GM12878 (cell line): ENCODE results near the gene SETBP1. TPM values are rescaled to one million over a fixed set of nuclear protein-coding genes. Genes with fewer than 3 reads are reported as not detected.

ENCODE experiments used
- ATAC-seq: fragments of 200-7000 bp; cut with Tn5 transposase; 3 replicates; pipeline ENCODE4 v1.9.1; 2020; ENCODE audit warnings: mild to moderate bottlenecking, moderate library complexity
- BruUV-seq: library from RNA; stranded (reverse); fragments of 400-500 nt; replicated peaks from 2 replicates; lab custom pipeline; 2021; lab: Mats Ljungman, UMichigan
- CTCF ChIA-PET: fragments of 300-600 bp; sonication (Branson Sonifier 250); formaldehyde crosslinking; extraction: SDS; loops from one replicate; lab custom pipeline; 2021; ENCODE audit warnings: inconsistent platforms; lab: Yijun Ruan, JAX
- POLR2A ChIA-PET: fragments of 350-600 bp; formaldehyde crosslinking; extraction: SDS; loops from one replicate; lab custom pipeline; 2021; ENCODE audit warnings: inconsistent platforms; lab: Charles Lee
- RAD21 ChIA-PET: fragments of 300-600 bp; sonication (Branson Sonifier 250); formaldehyde crosslinking; loops from one replicate; lab custom pipeline; 2023; ENCODE audit warnings: antibody characterized with exemption; ENCODE audit not compliant: unreplicated experiment; lab: Charles Lee
- SMC1A ChIA-PET: fragments of 300-600 bp; sonication (Branson Sonifier 250); formaldehyde crosslinking; loops from one replicate; lab custom pipeline; 2023; ENCODE audit not compliant: unreplicated experiment, uncharacterized antibody; lab: Charles Lee
- DNase-seq: peaks from one replicate; pipeline ENCODE4 v3.0.0-alpha.2; 2011; ENCODE audit warnings: low read depth, low spot score
- FAIRE-seq: peaks from 3 replicates; lab custom pipeline; 2011; peaks lifted over from hg19 to GRCh38; lab: Jason Lieb, UNC
- H2AFZ ChIP-seq: 2 replicates; pipeline ENCODE4 v1.6.0; 2011; ENCODE audit warnings: low read depth, low read length, control low read depth; ENCODE audit not compliant: control insufficient read depth
- H3K27ac ChIP-seq: 2 replicates; pipeline ENCODE4 v1.5.1; 2011; ENCODE audit warnings: control low read depth; ENCODE audit not compliant: control insufficient read depth, insufficient read depth
- H3K27me3 ChIP-seq, 2 experiments: replicated peaks in 1 of 2; 2 replicates each; pipeline versions ENCODE4 v1.6.0 to v1.6.1; 2011; ENCODE audit warnings: low read length in 1 of 2; ENCODE audit not compliant: control insufficient read depth in 2 of 2, insufficient read depth in 2 of 2
- H3K36me3 ChIP-seq, 2 experiments: 2 replicates each; pipeline ENCODE4 v1.5.1; 2011; ENCODE audit warnings: low read length in 1 of 2; ENCODE audit not compliant: control insufficient read depth in 2 of 2, insufficient read depth in 2 of 2
- H3K4me1 ChIP-seq: 2 replicates; pipeline ENCODE4 v1.6.1; 2011; ENCODE audit warnings: mild to moderate bottlenecking, low read length, moderate library complexity, mixed read lengths; ENCODE audit not compliant: control insufficient read depth, insufficient read depth
- H3K4me2 ChIP-seq: 2 replicates; pipeline ENCODE4 v1.6.0; 2011; ENCODE audit warnings: control low read depth; ENCODE audit not compliant: control insufficient read depth, insufficient read depth
- H3K4me3 ChIP-seq: fragments of 200-600 bp; sonication (generic); 2 replicates; pipeline ENCODE4 v1.5.1; 2016
- H3K79me2 ChIP-seq: 2 replicates; pipeline ENCODE4 v1.6.0; 2011; ENCODE audit warnings: low read length; ENCODE audit not compliant: control insufficient read depth, insufficient read depth
- H3K9ac ChIP-seq: 2 replicates; pipeline ENCODE4 v1.8.0; 2011; ENCODE audit warnings: low read length, control low read depth, mixed read lengths; ENCODE audit not compliant: control insufficient read depth, insufficient read depth
- H3K9me3 ChIP-seq: replicated peaks from 3 replicates; pipeline ENCODE4 v1.5.1; 2011; ENCODE audit warnings: mild to moderate bottlenecking, low read length; ENCODE audit not compliant: control insufficient read depth, insufficient read depth
- H4K20me1 ChIP-seq: 2 replicates; pipeline ENCODE4 v1.6.0; 2011; ENCODE audit not compliant: control insufficient read depth, insufficient read depth
- BCL3 ChIP-seq: IDR thresholded peaks from 2 replicates; pipeline ENCODE4 v1.6.1; 2011; ENCODE audit warnings: borderline replicate concordance, low read depth, mild to moderate bottlenecking, moderate library complexity, low read length; ENCODE audit not compliant: insufficient read depth, poor library complexity, severe bottlenecking
- BRCA1 ChIP-seq: IDR thresholded peaks from 2 replicates; pipeline ENCODE4 v1.6.1; 2011; ENCODE audit warnings: low read depth, low read length, improper control_type of control experiment
- CHD4 ChIP-seq: fragments of 200-600 bp; sonication (generic); IDR thresholded peaks from 2 replicates; pipeline ENCODE4 v1.6.1; 2016; ENCODE audit warnings: mild to moderate bottlenecking
- E4F1 ChIP-seq: fragments of 450-650 bp; IDR thresholded peaks from 2 replicates; pipeline ENCODE4 v1.6.1; 2018; ENCODE audit warnings: borderline replicate concordance, mild to moderate bottlenecking; ENCODE audit not compliant: partially characterized antibody
- MLLT1 ChIP-seq: fragments of 450-650 bp; IDR thresholded peaks from 2 replicates; pipeline ENCODE4 v1.6.1; 2016; ENCODE audit warnings: mild to moderate bottlenecking
- NFIC ChIP-seq: IDR thresholded peaks from 2 replicates; pipeline ENCODE4 v1.6.1; 2012; ENCODE audit warnings: low read depth, mild to moderate bottlenecking, inconsistent platforms, low read length, moderate library complexity
- PKNOX1 ChIP-seq: fragments of 450-650 bp; IDR thresholded peaks from 2 replicates; pipeline ENCODE4 v1.6.1; 2016; ENCODE audit warnings: mild to moderate bottlenecking
- POLR2AphosphoS2 ChIP-seq: IDR thresholded peaks from 2 replicates; pipeline ENCODE4 v1.6.1; 2011; ENCODE audit warnings: low read depth, mild to moderate bottlenecking, low read length, improper control_type of control experiment, moderate library complexity
- RCOR1 ChIP-seq: conservative IDR thresholded peaks from 2 replicates; pipeline ENCODE4 v1.6.1; 2012; ENCODE audit warnings: low read depth, low read length, improper control_type of control experiment
- RUNX3 ChIP-seq: IDR thresholded peaks from 2 replicates; pipeline ENCODE4 v1.6.1; 2012; ENCODE audit warnings: low read length, inconsistent platforms
- TCF12 ChIP-seq: IDR thresholded peaks from 2 replicates; pipeline ENCODE4 v1.6.1; 2011; ENCODE audit warnings: low read depth, mild to moderate bottlenecking, low read length
- WGBS: methylation state at CpG from one replicate; pipeline ENCODE4 v1.1.6; 2016; ENCODE audit warnings: low lambda C conversion rate; ENCODE audit not compliant: insufficient replicate concordance, insufficient coverage; ENCODE audit errors: missing lambda C conversion rate; 5-methylcytosine and 5-hydroxymethylcytosine counted together
- in situ Hi-C: fragments of 300-500 bp; cut with MboI; formaldehyde crosslinking; loops from 9 replicates; pipeline ENCODE4 v1.14.3; 2018; ENCODE audit warnings: mixed read lengths
- intact Hi-C: fragments of 100-400 bp; cut with micrococcal nuclease; formaldehyde crosslinking; loops from one replicate; pipeline ENCODE4 v1.14.2; 2022; ENCODE audit not compliant: unreplicated experiment
- polyA plus RNA-seq, 11 experiments: library from polyadenylated mRNA; depleted of rRNA in 4 of 11; unstranded in 6 of 11; stranded (reverse) in 5 of 11; fragments of >200 nt; fragmentation: Nextera tagmentation in 4 of 11; fragmentation: Illumina TruSeq in 1 of 11; extraction: Ambion mirVana in 4 of 11; extraction: Trizol in 1 of 11; gene quantifications; 1 replicate in 1 of 11; 2 replicates in 10 of 11; pipeline versions ENCODE4 v1.2.1 to v1.2.3, GENCODE V29; 2011 to 2016; ENCODE audit warnings: inconsistent platforms in 2 of 11, missing spikeins in 2 of 11, low read depth in 1 of 11
- total RNA-seq, 4 experiments: library from RNA; depleted of rRNA in 3 of 4; stranded (reverse); fragments of >200 nt in 3 of 4; fragmentation: Illumina TruSeq in 1 of 4; extraction: Trizol in 1 of 4; gene quantifications; 2 replicates each; pipeline versions ENCODE4 v1.2.1 to v1.2.3, GENCODE V29; 2013 to 2021

Gene SETBP1
- total and polyA plus RNA-seq, 10 of the 15 experiments (the other 5 are each of a cell fraction or from before 2014, with no cell fraction given): 0.99 to 29.7 (median 8.3) TPM

- Histone ChIP-seq H3K9me3 (no peaks in the 10 kb centered on the region), H3K27ac (peak overlapping the region; percentile 64), H2AFZ (peak overlapping the region; percentile 49), H3K79me2 (no peaks in the 10 kb centered on the region), H3K4me2 (peak overlapping the region; percentile 99), H3K27me3 (no peaks in the 10 kb centered on the region), H3K4me3 (peak overlapping the region; percentile 41; the same call in 1 of the 2 replicates), H3K4me1 (peaks cover 20% of the 10 kb centered on the region), H3K36me3 (no peaks in the 10 kb centered on the region; a peak in 1 of 4 replicates), H3K9ac (peak overlapping the region; percentile 56), H4K20me1 (no peaks in the 10 kb centered on the region)
- DNase-seq (no peak), FAIRE-seq (peak; percentile 86), ATAC-seq (peak; percentile 85)
- ChIA-PET CTCF (interaction anchor here (1.6 to 3.6 kb wide), 3 partner anchors 10 to 426 kb away, joined by 5 to 31 read pairs (median 7); no protein-coding TSS in a partner anchor), RAD21 (interaction anchor here (0.9 to 3.2 kb wide), 16 partner anchors 10 to 131 kb away, joined by 3 to 19 read pairs (median 4); no protein-coding TSS in a partner anchor), SMC1A (interaction anchor here (0.7 to 4.4 kb wide), 27 partner anchors 9 to 159 kb away, joined by 3 to 42 read pairs (median 4); no protein-coding TSS in a partner anchor), POLR2A (interaction anchor here (0.6 to 2.0 kb wide), 8 partner anchors 10 to 428 kb away, joined by 3 to 6 read pairs (median 3); no protein-coding TSS in a partner anchor)
- no peak for TF ChIP-seq NFIC
- TF ChIP-seq MLLT1: 0 out of 2 replicates have a peak, but pooled peaks have one; percentile 22
- peak; percentile 65 for TF ChIP-seq PKNOX1
- peak; percentile 39; the same call in 1 of the 2 replicates for TF ChIP-seq RUNX3
- TF ChIP-seq E4F1: no peak
- TF ChIP-seq RCOR1: 0 out of 2 replicates have a peak, but pooled peaks have one; percentile 51
- no peak for TF ChIP-seq POLR2AphosphoS2
- no peak for TF ChIP-seq CHD4
- no peak for TF ChIP-seq BCL3
- no peak for TF ChIP-seq TCF12
- no peak for TF ChIP-seq BRCA1
- 1% methylated on average over 6 of the region's 6 CpGs for WGBS
- intact Hi-C loops (loop anchor here (5.0 kb wide), 1 partner anchor 51 kb away; no protein-coding TSS in a partner anchor), in situ Hi-C loops (no loop called here)
- no TSS peak for BruUV-seq
These were observed 106.0 kb downstream of the SETBP1 start for GRCh38 chr18:44786688-44787087.
